C4-2B (cell line): Measurements from ENCODE around the gene DBN1.

Experiments
- ZFX ChIP-seq: fragments of 450-650 bp; IDR thresholded peaks from 2 replicates; pipeline ENCODE4 v1.6.1; 2017
- TF ChIP-seq, protein P1 (sequence below): fragments of 450-650 bp; conservative IDR thresholded peaks from 2 replicates; pipeline ENCODE4 v1.5.1; 2017; ENCODE audit warnings: mild to moderate bottlenecking

DNA sequence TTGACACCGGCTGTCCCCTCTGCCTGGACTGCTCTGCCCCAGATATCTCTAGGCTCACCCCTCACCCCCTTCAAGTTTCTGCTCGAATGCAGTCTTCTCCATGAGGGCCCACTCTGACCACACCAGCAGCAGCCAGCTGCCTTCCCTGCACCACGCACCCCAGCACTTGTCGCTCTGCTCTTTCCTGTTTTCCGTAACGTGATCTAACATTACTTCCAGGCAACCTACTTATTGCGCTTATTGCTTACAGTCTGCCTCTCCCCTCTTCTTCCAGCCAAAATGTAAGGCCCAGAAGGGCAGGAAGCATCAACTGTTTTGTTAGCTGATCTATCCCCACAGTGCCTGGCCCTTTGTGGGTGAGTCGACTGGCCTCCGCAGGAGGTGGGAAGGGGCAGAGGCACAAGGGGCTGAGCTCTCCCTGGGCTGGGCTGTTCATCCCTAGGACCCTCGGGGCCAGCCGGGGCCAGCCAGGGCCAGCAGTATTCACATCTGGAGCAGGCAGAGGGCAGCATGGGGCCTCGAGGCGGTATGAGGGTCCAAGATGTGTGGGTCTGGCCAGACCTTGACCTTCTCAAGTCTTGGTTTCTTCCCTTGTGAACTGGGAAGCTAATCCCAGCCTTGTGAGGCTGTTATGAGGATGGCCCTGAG, 11.6 kb upstream of the DBN1 start:
- TF ChIP-seq, protein P1, sequence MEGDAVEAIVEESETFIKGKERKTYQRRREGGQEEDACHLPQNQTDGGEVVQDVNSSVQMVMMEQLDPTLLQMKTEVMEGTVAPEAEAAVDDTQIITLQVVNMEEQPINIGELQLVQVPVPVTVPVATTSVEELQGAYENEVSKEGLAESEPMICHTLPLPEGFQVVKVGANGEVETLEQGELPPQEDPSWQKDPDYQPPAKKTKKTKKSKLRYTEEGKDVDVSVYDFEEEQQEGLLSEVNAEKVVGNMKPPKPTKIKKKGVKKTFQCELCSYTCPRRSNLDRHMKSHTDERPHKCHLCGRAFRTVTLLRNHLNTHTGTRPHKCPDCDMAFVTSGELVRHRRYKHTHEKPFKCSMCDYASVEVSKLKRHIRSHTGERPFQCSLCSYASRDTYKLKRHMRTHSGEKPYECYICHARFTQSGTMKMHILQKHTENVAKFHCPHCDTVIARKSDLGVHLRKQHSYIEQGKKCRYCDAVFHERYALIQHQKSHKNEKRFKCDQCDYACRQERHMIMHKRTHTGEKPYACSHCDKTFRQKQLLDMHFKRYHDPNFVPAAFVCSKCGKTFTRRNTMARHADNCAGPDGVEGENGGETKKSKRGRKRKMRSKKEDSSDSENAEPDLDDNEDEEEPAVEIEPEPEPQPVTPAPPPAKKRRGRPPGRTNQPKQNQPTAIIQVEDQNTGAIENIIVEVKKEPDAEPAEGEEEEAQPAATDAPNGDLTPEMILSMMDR, result no peak
- no peak for TF ChIP-seq ZFX
